GM18505 (cell line): ENCODE results near the gene IKZF5.

Experiments used
- ATAC-seq: cut with Tn5 transposase; IDR thresholded peaks from one replicate; pipeline ENCODE4 v1.9.1; 2021; ENCODE audit not compliant: unreplicated experiment
- POLR2A ChIP-seq: IDR thresholded peaks from 4 replicates; pipeline ENCODE4 v1.6.1; 2011; ENCODE audit warnings: borderline replicate concordance; ENCODE audit not compliant: insufficient read depth, insufficient read length; ENCODE audit errors: extremely low read depth

The IKZF5 gene, protein sequence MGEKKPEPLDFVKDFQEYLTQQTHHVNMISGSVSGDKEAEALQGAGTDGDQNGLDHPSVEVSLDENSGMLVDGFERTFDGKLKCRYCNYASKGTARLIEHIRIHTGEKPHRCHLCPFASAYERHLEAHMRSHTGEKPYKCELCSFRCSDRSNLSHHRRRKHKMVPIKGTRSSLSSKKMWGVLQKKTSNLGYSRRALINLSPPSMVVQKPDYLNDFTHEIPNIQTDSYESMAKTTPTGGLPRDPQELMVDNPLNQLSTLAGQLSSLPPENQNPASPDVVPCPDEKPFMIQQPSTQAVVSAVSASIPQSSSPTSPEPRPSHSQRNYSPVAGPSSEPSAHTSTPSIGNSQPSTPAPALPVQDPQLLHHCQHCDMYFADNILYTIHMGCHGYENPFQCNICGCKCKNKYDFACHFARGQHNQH

GRCh38 chr10:123008355-123009104, at the start of gene IKZF5, which contains the start of gene ACADSB:
Gene IKZF5, minus strand, starts transcription at chr10:123008795. Its CDS starts 10,170 bp downstream, at chr10:122998625.
Gene ACADSB, plus strand, starts transcription at chr10:123009006. Its CDS starts 24 bp downstream, at chr10:123009030.
- peak; percentile 86 for ATAC-seq

DNA sequence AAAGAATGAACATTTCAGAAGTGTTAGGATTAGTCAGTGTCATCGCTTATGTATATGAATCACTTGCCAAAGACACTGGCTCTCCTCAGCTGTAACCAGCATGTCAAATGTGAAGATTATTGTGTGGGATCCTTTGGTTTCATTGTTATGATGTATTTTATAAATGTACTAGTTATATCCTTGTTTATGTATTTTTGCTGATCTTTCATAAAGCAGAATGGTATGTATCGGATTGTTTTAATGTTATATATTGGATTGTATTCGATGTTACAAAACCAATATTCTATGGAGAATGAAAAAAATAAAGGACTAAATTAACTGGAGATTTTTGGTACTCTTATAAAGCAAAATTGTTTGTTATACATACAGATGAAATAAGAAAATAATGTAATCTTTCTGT, 49.4 kb upstream of the IKZF5 start:
- ATAC-seq: no peak

More at GRCh38 chr10:123008355-123009104, at the start of gene IKZF5, which contains the start of gene ACADSB:
- TF ChIP-seq POLR2A: peak; percentile 95

GRCh38 chr10:123045961-123046731, 37.6 kb upstream of the IKZF5 start:
- no peak for ATAC-seq
- TF ChIP-seq POLR2A: no peak

More for the DNA sequence above, 49.4 kb upstream of the IKZF5 start:
- no peak for TF ChIP-seq POLR2A

DNA sequence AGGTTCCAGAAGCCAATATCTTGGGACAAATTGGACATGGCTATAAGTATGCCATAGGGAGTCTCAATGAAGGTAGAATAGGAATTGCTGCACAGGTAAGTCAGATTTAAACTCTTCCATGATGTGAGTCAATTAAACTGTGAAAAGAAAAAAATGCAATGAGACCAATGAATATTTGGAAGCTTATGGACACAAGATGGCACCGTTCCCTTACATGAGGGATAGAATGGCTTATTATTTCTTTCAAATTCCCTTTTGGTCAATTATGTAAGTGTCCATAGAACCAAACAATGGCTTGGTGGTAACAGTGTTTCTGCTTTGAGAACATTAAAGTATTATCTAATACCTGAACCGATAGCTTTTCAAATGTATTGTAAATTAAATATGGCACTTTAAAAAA, 35.8 kb upstream of the IKZF5 start:
- ATAC-seq: no peak
- TF ChIP-seq POLR2A: no peak

DNA sequence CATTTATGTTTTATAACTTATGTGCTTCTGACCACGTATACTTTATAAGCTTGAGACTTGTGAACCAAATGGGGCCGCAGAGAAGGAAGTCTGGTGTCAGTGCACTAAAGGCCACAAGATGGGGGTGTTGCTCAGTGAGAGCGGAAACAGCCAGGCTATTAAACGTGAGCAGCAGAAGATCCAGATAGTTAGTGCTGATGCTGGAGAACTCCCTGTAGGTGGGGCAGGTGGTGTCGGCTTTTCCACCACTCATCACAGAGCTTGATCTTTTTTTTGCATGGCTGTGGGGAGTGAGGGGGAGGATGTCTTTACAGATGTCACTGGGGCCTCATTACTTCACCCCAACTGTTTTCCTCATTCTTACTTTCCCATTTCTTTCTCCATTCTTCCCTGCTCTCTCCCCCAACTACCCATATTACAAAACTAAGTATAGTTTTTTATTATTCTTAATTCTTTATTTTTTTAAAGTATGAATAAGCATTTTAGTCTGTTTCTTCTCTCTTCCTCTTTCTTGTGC, 34.9 kb upstream of the IKZF5 start:
- ATAC-seq: no peak
- TF ChIP-seq POLR2A: no peak

- no peak for ATAC-seq
- no peak for TF ChIP-seq POLR2A
Observed at GRCh38 chr10:123042708-123043408, 34.3 kb upstream of the IKZF5 start.

GRCh38 chr10:123039632-123039930, 31.0 kb upstream of the IKZF5 start:
- no peak for TF ChIP-seq POLR2A
- no peak for ATAC-seq

DNA sequence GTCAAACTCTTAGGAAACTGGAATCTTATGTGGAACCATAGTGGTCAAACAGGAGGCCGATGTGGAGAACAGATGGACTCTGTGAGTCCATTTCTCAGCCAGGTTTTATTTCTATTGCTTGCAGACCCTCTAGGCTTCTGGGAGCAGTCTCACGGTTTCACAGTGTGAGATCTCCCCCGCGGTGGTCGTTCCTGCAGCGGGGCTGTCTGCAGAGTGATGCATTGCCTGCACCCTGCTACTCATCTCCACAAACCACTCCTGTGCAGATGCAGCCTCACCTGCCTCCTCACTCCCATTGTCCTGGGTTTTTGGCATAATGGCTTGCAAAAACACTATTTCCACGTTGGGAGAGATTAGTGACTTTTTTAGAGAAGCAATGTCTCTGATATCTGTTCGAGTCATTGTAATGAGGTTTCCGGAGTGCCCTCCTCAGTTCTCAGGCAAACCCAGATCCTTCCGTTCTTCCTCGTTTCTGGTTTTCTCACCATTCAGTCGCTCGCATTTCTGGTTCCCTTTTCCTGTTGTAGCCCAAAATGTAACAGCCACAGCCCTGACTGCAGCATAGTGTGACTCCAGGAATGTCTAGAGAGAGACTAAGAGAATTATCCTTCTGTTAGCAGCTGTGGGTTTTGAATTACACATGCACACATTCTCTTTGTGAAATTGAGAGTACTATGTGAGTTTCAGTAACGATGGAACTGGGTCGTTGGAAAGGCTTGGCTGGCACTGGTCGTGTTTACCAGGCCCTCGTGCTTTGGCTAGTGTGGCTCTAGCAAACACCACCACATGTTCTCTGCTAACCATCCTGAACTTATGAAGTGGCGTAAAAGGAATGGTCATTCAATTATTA, 30.4 kb upstream of the IKZF5 start:
- no peak for TF ChIP-seq POLR2A
- ATAC-seq: no peak

DNA sequence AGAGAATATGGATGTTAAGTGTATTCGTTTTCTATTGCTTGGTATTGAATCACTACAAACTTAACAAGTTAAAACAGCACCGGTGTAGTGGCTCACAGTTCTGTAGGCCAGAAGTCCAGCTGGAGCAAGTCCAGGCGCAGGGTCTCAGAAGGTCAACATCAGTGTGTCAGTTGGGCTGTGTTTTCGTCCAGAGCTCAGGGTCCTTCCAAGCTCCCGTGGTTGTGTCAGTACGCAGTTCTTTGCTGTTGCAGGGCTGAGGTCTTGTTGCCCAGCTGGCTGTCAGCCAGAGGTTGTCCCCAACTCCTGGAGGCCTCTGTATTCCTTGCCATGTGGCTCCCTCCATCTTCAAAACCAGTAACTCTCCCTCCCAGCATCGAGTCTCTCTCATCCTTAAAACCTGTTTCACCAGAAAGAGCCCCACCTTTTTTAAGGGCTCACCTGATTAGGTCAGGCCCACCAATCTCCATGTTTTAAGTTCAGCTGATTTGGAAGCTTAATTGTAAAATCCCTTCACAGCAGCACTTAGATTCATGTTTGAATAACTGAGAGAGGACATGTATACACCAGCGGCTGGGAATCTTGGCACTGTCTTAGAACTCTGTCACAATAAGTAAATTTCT, 27.0 kb upstream of the IKZF5 start:
- TF ChIP-seq POLR2A: no peak
- no peak for ATAC-seq

DNA sequence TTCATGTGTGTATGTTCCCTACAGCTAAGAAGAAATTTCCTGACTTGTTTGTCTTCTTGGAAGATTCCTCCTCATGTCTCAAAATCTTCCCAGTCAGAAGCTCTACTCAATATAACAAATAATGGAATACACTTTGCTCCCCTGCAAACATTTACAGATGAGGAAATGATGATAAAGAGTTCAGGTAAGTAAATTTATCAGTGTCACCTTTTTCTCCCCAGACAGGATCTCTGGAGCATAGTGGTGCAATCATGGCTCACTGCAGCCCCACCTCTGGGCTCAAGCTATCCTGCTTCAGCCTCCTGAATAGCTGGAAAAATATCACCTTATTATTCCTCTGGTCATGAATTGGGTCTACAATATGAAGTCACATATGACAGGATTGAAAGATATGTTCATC, 25.7 kb upstream of the IKZF5 start:
- no peak for ATAC-seq
- no peak for TF ChIP-seq POLR2A

GRCh38 chr10:123031124-123031523, 22.5 kb upstream of the IKZF5 start:
- TF ChIP-seq POLR2A: no peak
- ATAC-seq: no peak
